GM23338 (cell line): Measurements from ENCODE around the gene MLEC. TPM values are rescaled to one million over a fixed set of nuclear protein-coding genes. Genes with fewer than 3 reads are reported as not detected.
A peak's percentile ranks its signal among the peaks of the same experiment; 100 is the strongest.

Source experiments
- ATAC-seq: fragments of 200-7000 bp; cut with Tn5 transposase; 3 replicates; pipeline ENCODE4 v1.9.1; 2020
- DNase-seq: peaks from one replicate; pipeline ENCODE4 v3.0.0-alpha.2; 2015; ENCODE audit warnings: low spot score
- H2AFZ ChIP-seq: fragments of 200-600 bp; sonication (generic); 2 replicates; pipeline ENCODE4 v1.8.0; 2016; ENCODE audit warnings: antibody characterized with exemption, mild to moderate bottlenecking, moderate library complexity
- H3F3A ChIP-seq: fragments of 200-600 bp; sonication (generic); replicated peaks from 2 replicates; pipeline ENCODE4 v1.8.0; 2017; ENCODE audit warnings: antibody characterized with exemption, mixed run types, low read depth
- H3K27ac ChIP-seq: fragments of 200-600 bp; sonication (generic); 2 replicates; pipeline ENCODE4 v1.6.1; 2016; ENCODE audit warnings: low read depth
- H3K27me3 ChIP-seq: fragments of 200-600 bp; sonication (generic); 2 replicates; pipeline ENCODE4 v1.8.0; 2016; ENCODE audit warnings: mild to moderate bottlenecking, mixed run types, moderate library complexity; ENCODE audit not compliant: insufficient read depth
- H3K36me3 ChIP-seq: fragments of 200-600 bp; sonication (generic); 2 replicates; pipeline ENCODE4 v1.8.0; 2016; ENCODE audit warnings: mild to moderate bottlenecking; ENCODE audit not compliant: insufficient read depth
- H3K4me1 ChIP-seq: fragments of 200-600 bp; sonication (generic); 2 replicates; pipeline ENCODE4 v1.8.0; 2016; ENCODE audit warnings: mild to moderate bottlenecking, moderate library complexity; ENCODE audit not compliant: insufficient read depth
- H3K4me2 ChIP-seq: fragments of 200-600 bp; sonication (generic); 2 replicates; pipeline ENCODE4 v1.7.1; 2017; ENCODE audit warnings: mixed run types
- H3K4me3 ChIP-seq: fragments of 200-600 bp; sonication (generic); 2 replicates; pipeline ENCODE4 v1.6.1; 2016; ENCODE audit warnings: mixed run types
- H3K79me2 ChIP-seq: fragments of 200-600 bp; sonication (generic); replicated peaks from 2 replicates; pipeline ENCODE4 v1.8.0; 2017; ENCODE audit warnings: mild to moderate bottlenecking; ENCODE audit not compliant: insufficient read depth
- H3K9me2 ChIP-seq: fragments of 200-600 bp; sonication (generic); 2 replicates; pipeline ENCODE4 v1.8.0; 2017; ENCODE audit not compliant: insufficient read depth
- H4K20me1 ChIP-seq: fragments of 200-600 bp; sonication (generic); replicated peaks from 2 replicates; pipeline ENCODE4 v1.8.0; 2017; ENCODE audit warnings: mild to moderate bottlenecking; ENCODE audit not compliant: insufficient read depth
- H3K27ac Mint-ChIP-seq: 2 replicates; pipeline ENCODE4 v1.8.0; 2020; ENCODE audit warnings: inconsistent platforms, mild to moderate bottlenecking, moderate library complexity, mixed read lengths
- H3K27me3 Mint-ChIP-seq: 3 replicates; pipeline ENCODE4 v1.8.0; 2022; ENCODE audit warnings: low read depth, mild to moderate bottlenecking, moderate library complexity, mixed read lengths, inconsistent platforms; ENCODE audit not compliant: insufficient read depth, poor library complexity
- H3K36me3 Mint-ChIP-seq: 3 replicates; pipeline ENCODE4 v1.8.0; 2021; ENCODE audit warnings: low read depth, mild to moderate bottlenecking, inconsistent platforms, moderate library complexity, mixed read lengths
- H3K4me1 Mint-ChIP-seq: 3 replicates; pipeline ENCODE4 v1.8.0; 2020; ENCODE audit warnings: mild to moderate bottlenecking, inconsistent platforms, mixed read lengths
- H3K4me3 Mint-ChIP-seq: 3 replicates; pipeline ENCODE4 v1.8.0; 2021; ENCODE audit warnings: moderate library complexity, mild to moderate bottlenecking, inconsistent platforms, mixed read lengths
- H3K9me3 Mint-ChIP-seq: 3 replicates; pipeline ENCODE4 v1.8.0; 2020; ENCODE audit warnings: moderate library complexity, mild to moderate bottlenecking, inconsistent platforms, mixed read lengths
- CREB1 ChIP-seq: fragments of 250-450 bp; sonication (Bioruptor Pico); IDR thresholded peaks from 2 replicates; pipeline ENCODE4 v1.5.0; 2020; ENCODE audit warnings: low read depth, mild to moderate bottlenecking, moderate library complexity
- CTCF ChIP-seq, 2 experiments: fragments of 200-600 bp in 1 of 2; sonication (generic) in 1 of 2; conservative IDR thresholded peaks; 2 replicates each; pipeline versions ENCODE4 v1.5.1 to v1.6.1; 2016 to 2017; ENCODE audit warnings: antibody characterized with exemption in 2 of 2, low read depth in 2 of 2, mild to moderate bottlenecking in 2 of 2, moderate library complexity in 1 of 2
- ETS1 ChIP-seq: IDR thresholded peaks from 2 replicates; pipeline ENCODE4 v1.6.1; 2016; ENCODE audit warnings: antibody characterized with exemption
- EZH2 ChIP-seq: fragments of 200-600 bp; sonication (generic); IDR thresholded peaks from one replicate; pipeline ENCODE4 v1.8.0; 2017; ENCODE audit warnings: antibody characterized with exemption, mild to moderate bottlenecking, low read depth; ENCODE audit not compliant: unreplicated experiment
- EZH2phosphoT487 ChIP-seq: fragments of 200-600 bp; sonication (generic); IDR thresholded peaks from one replicate; pipeline ENCODE4 v1.8.1; 2018; ENCODE audit warnings: antibody characterized with exemption; ENCODE audit not compliant: unreplicated experiment
- JUNB ChIP-seq: IDR thresholded peaks from one replicate; pipeline ENCODE4 v1.6.1; 2016; ENCODE audit warnings: antibody characterized with exemption; ENCODE audit not compliant: unreplicated experiment
- NANOG ChIP-seq: IDR thresholded peaks from 2 replicates; pipeline ENCODE4 v1.6.1; 2016; ENCODE audit warnings: antibody characterized with exemption, borderline replicate concordance
- POLR2AphosphoS5 ChIP-seq: IDR thresholded peaks from 2 replicates; pipeline ENCODE4 v1.6.1; 2016; ENCODE audit warnings: antibody characterized with exemption, low read depth
- STAT1 ChIP-seq: IDR thresholded peaks from one replicate; pipeline ENCODE4 v1.6.1; 2016; ENCODE audit warnings: antibody characterized with exemption; ENCODE audit not compliant: unreplicated experiment
- ZNF114 ChIP-seq: fragments of 250-450 bp; sonication (Bioruptor Pico); IDR thresholded peaks from 2 replicates; pipeline ENCODE4 v1.5.0; 2020; ENCODE audit warnings: mild to moderate bottlenecking, moderate library complexity
- ZNF331 ChIP-seq: fragments of 250-450 bp; sonication (Bioruptor Pico); IDR thresholded peaks from 2 replicates; pipeline ENCODE4 v1.5.0; 2020; ENCODE audit warnings: low read depth, mild to moderate bottlenecking, moderate library complexity
- polyA plus RNA-seq: library from polyadenylated mRNA; unstranded; fragments of >200 nt; fragmentation: Nextera tagmentation; extraction: Ambion mirVana; gene quantifications from 2 replicates; pipeline ENCODE4 v1.2.1, GENCODE V29; 2016
- total RNA-seq: library from RNA; depleted of rRNA; stranded (reverse); fragments of >200 nt; shearing (Covaris generic); gene quantifications from 2 replicates; pipeline ENCODE4 v1.2.3, GENCODE V29; 2014
- TF ChIP-seq, protein P1 (sequence below): fragments of 250-450 bp; sonication (Bioruptor Pico); IDR thresholded peaks from 2 replicates; pipeline ENCODE4 v1.5.0; 2020; ENCODE audit warnings: mild to moderate bottlenecking, moderate library complexity
- TF ChIP-seq, protein P2 (sequence below): IDR thresholded peaks from one replicate; pipeline ENCODE4 v1.6.1; 2018; ENCODE audit warnings: antibody characterized with exemption; ENCODE audit not compliant: unreplicated experiment

The MLEC gene
- total and polyA plus RNA-seq, 2 experiments from 2014 or later: 225 to 264 TPM

- DNase-seq: no peak
These were observed 44.1 kb upstream of the MLEC start for GRCh38 chr12:120642826-120643225.

More at GRCh38 chr12:120642826-120643225, 44.1 kb upstream of the MLEC start:
- Mint-ChIP-seq H3K9me3 (no peaks in the 10 kb centered on the region), H3K4me3 (0 out of 3 replicates have a peak overlapping the region, but pooled peaks have one; percentile 72), H3K27me3 (peaks cover 25% of the 10 kb centered on the region), H3K4me1 (peaks cover 21% of the 10 kb centered on the region), H3K36me3 (peaks cover 3% of the 10 kb centered on the region; the same call in 1 of the 3 replicates), H3K27ac (no peak overlapping the region)
- Histone ChIP-seq H3K79me2 (no peaks in the 10 kb centered on the region), H3K4me2 (no peak overlapping the region), H3K36me3 (no peaks in the 10 kb centered on the region), H3F3A (peaks cover 15% of the 10 kb centered on the region), H3K27ac (no peak overlapping the region), H4K20me1 (peaks cover 8% of the 10 kb centered on the region; the same call in 1 of the 2 replicates), H3K4me1 (peaks cover 6% of the 10 kb centered on the region), H3K27me3 (peaks cover 22% of the 10 kb centered on the region), H3K9me2 (no peaks in the 10 kb centered on the region), H2AFZ (no peak overlapping the region), H3K4me3 (no peak overlapping the region)
- ATAC-seq: no peak
- TF ChIP-seq CREB1 (CRISPR knock-in tag) (no peak), ZNF114 (CRISPR knock-in tag) (no peak), CTCF (conservative IDR thresholded peaks at IDR 0.05; ENCODE audit: low read depth in 2 of 2) (no peak), EZH2 (no peak), JUNB (no peak), ETS1 (no peak), POLR2AphosphoS5 (no peak), EZH2phosphoT487 (no peak), STAT1 (no peak), NANOG (no peak), ZNF331 (CRISPR knock-in tag) (no peak)
- TF ChIP-seq, protein P1, sequence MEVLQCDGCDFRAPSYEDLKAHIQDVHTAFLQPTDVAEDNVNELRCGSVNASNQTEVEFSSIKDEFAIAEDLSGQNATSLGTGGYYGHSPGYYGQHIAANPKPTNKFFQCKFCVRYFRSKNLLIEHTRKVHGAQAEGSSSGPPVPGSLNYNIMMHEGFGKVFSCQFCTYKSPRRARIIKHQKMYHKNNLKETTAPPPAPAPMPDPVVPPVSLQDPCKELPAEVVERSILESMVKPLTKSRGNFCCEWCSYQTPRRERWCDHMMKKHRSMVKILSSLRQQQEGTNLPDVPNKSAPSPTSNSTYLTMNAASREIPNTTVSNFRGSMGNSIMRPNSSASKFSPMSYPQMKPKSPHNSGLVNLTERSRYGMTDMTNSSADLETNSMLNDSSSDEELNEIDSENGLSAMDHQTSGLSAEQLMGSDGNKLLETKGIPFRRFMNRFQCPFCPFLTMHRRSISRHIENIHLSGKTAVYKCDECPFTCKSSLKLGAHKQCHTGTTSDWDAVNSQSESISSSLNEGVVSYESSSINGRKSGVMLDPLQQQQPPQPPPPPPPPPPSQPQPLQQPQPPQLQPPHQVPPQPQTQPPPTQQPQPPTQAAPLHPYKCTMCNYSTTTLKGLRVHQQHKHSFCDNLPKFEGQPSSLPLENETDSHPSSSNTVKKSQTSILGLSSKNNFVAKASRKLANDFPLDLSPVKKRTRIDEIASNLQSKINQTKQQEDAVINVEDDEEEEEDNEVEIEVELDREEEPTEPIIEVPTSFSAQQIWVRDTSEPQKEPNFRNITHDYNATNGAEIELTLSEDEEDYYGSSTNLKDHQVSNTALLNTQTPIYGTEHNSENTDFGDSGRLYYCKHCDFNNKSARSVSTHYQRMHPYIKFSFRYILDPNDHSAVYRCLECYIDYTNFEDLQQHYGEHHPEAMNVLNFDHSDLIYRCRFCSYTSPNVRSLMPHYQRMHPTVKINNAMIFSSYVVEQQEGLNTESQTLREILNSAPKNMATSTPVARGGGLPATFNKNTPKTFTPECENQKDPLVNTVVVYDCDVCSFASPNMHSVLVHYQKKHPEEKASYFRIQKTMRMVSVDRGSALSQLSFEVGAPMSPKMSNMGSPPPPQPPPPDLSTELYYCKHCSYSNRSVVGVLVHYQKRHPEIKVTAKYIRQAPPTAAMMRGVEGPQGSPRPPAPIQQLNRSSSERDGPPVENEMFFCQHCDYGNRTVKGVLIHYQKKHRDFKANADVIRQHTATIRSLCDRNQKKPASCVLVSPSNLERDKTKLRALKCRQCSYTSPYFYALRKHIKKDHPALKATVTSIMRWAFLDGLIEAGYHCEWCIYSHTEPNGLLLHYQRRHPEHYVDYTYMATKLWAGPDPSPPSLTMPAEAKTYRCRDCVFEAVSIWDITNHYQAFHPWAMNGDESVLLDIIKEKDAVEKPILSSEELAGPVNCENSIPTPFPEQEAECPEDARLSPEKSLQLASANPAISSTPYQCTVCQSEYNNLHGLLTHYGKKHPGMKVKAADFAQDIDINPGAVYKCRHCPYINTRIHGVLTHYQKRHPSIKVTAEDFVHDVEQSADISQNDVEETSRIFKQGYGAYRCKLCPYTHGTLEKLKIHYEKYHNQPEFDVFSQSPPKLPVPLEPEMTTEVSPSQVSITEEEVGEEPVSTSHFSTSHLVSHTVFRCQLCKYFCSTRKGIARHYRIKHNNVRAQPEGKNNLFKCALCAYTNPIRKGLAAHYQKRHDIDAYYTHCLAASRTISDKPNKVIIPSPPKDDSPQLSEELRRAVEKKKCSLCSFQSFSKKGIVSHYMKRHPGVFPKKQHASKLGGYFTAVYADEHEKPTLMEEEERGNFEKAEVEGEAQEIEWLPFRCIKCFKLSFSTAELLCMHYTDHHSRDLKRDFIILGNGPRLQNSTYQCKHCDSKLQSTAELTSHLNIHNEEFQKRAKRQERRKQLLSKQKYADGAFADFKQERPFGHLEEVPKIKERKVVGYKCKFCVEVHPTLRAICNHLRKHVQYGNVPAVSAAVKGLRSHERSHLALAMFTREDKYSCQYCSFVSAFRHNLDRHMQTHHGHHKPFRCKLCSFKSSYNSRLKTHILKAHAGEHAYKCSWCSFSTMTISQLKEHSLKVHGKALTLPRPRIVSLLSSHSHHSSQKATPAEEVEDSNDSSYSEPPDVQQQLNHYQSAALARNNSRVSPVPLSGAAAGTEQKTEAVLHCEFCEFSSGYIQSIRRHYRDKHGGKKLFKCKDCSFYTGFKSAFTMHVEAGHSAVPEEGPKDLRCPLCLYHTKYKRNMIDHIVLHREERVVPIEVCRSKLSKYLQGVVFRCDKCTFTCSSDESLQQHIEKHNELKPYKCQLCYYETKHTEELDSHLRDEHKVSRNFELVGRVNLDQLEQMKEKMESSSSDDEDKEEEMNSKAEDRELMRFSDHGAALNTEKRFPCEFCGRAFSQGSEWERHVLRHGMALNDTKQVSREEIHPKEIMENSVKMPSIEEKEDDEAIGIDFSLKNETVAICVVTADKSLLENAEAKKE (CRISPR knock-in tag): no peak
- TF ChIP-seq, protein P2, sequence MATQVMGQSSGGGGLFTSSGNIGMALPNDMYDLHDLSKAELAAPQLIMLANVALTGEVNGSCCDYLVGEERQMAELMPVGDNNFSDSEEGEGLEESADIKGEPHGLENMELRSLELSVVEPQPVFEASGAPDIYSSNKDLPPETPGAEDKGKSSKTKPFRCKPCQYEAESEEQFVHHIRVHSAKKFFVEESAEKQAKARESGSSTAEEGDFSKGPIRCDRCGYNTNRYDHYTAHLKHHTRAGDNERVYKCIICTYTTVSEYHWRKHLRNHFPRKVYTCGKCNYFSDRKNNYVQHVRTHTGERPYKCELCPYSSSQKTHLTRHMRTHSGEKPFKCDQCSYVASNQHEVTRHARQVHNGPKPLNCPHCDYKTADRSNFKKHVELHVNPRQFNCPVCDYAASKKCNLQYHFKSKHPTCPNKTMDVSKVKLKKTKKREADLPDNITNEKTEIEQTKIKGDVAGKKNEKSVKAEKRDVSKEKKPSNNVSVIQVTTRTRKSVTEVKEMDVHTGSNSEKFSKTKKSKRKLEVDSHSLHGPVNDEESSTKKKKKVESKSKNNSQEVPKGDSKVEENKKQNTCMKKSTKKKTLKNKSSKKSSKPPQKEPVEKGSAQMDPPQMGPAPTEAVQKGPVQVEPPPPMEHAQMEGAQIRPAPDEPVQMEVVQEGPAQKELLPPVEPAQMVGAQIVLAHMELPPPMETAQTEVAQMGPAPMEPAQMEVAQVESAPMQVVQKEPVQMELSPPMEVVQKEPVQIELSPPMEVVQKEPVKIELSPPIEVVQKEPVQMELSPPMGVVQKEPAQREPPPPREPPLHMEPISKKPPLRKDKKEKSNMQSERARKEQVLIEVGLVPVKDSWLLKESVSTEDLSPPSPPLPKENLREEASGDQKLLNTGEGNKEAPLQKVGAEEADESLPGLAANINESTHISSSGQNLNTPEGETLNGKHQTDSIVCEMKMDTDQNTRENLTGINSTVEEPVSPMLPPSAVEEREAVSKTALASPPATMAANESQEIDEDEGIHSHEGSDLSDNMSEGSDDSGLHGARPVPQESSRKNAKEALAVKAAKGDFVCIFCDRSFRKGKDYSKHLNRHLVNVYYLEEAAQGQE: no peak
